ENCODE measurements around the gene DBI. TPM values are rescaled to one million over a fixed set of nuclear protein-coding genes. Genes with fewer than 3 reads are reported as not detected.
A peak's percentile ranks its signal among the peaks of the same experiment; 100 is the strongest.

Gene DBI
- total and polyA plus RNA-seq, 11 donors: 208 to 868 (median 287) TPM

DNA sequence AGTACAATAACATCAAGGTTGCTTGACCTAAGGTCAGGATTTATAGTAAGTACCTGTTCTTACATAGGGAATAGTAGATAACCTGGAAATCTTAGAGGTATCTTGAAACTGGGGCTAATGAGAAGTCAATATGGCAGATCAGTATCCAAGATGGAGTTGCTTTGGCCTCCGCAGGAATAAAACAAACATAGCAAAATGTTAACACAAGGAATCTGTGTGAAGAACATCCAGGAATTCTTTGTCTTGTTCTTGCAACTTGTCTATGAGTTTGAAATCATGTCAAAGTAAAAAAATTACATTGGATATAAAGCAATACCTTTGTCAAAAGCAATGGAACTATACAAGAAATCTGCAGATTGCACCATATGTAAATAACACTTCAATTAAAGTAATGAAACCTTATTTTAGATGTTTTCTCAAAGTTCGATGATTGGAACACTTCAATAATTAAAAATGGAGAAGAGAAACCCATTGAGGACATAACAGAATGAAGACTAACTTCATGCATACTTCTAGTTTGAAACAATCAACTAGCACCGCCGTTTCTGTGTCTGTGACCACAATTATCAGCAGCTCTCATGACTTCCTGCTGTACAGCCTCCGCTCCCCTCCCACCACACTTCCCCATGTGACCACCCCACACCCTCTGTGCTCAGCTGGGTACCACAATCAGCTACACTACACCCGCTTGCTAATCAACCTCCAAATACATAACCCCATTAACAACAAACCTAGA is 27.8 kb upstream of the DBI start:
- Histone ChIP-seq H3K4me3 (no peak overlapping the region), H3K36me3 (peaks cover 0 to 32% (median 6%) of the 10 kb centered on the region in 9 donors), H3K27ac (peak overlapping the region in 2 of 12 donors; percentile 1 to 16), H3K27me3 (no peaks in the 10 kb centered on the region), H3K4me1 (peaks cover 0 to 14% (median 0%) of the 10 kb centered on the region in 12 donors), H3K9me3 (no peaks in the 10 kb centered on the region)
- TF ChIP-seq, protein P1, sequence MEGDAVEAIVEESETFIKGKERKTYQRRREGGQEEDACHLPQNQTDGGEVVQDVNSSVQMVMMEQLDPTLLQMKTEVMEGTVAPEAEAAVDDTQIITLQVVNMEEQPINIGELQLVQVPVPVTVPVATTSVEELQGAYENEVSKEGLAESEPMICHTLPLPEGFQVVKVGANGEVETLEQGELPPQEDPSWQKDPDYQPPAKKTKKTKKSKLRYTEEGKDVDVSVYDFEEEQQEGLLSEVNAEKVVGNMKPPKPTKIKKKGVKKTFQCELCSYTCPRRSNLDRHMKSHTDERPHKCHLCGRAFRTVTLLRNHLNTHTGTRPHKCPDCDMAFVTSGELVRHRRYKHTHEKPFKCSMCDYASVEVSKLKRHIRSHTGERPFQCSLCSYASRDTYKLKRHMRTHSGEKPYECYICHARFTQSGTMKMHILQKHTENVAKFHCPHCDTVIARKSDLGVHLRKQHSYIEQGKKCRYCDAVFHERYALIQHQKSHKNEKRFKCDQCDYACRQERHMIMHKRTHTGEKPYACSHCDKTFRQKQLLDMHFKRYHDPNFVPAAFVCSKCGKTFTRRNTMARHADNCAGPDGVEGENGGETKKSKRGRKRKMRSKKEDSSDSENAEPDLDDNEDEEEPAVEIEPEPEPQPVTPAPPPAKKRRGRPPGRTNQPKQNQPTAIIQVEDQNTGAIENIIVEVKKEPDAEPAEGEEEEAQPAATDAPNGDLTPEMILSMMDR (IDR thresholded peaks at IDR 0.05): no peak
- no peak for TF ChIP-seq POLR2A (IDR thresholded peaks at IDR 0.05)
- intact Hi-C loops (cut with DNase I): no loop called here
- WGBS, 4 donors: 45 to 60% (median 51%) methylated on average over 6 of the region's 6 CpGs
- peak; percentile 53 to 84 (median 68) for ATAC-seq
- DNase-seq: peak in 2 of 5 donors; percentile 30 to 44

DNA sequence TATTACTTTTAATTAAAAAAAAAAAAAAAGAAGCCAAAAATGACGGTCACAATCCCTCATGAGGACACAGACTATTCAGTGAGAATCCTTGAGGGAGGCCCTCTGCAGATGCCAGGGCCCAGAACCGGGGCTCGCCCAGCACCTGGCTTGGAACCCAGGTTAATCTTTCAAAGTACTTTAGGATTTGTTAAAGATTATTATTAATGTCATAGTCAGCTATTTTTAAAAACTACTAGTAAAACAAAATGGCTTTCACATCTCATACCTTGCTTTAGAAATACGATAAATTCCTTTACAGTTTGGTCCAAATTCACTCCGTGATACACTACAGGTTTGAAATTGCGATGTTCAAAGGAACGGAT is 27.2 kb upstream of the DBI start:
- intact Hi-C loops (cut with DNase I): no loop called here
- H3K36me3 ChIP-seq: peaks cover 0 to 31% (median 6%) of the 10 kb centered on the region in 9 donors
- TF ChIP-seq, protein P1 (IDR thresholded peaks at IDR 0.05): no peak
- no peak for TF ChIP-seq POLR2A (IDR thresholded peaks at IDR 0.05)
- no peak overlapping the region for H3K4me3 ChIP-seq
- peaks cover 0 to 14% (median 0%) of the 10 kb centered on the region in 12 donors for H3K4me1 ChIP-seq
- no peaks in the 10 kb centered on the region for H3K27me3 ChIP-seq
- no peaks in the 10 kb centered on the region for H3K9me3 ChIP-seq
- no peak for DNase-seq
- ATAC-seq: no peak
- WGBS, 4 donors: 87 to 91% (median 89%) methylated on average over 7 of the region's 7 CpGs
- peak overlapping the region in 1 of 12 donors; percentile 16 for H3K27ac ChIP-seq

GRCh38 chr2:119341684-119342083 is 25.1 kb upstream of the DBI start:
- TF ChIP-seq, protein P1 (IDR thresholded peaks at IDR 0.05): no peak
- TF ChIP-seq POLR2A (IDR thresholded peaks at IDR 0.05): no peak
- ATAC-seq (no peak), DNase-seq (no peak)
- Histone ChIP-seq H3K27me3 (no peaks in the 10 kb centered on the region), H3K4me1 (peaks cover 0 to 14% (median 0%) of the 10 kb centered on the region in 12 donors), H3K27ac (no peak overlapping the region), H3K4me3 (no peak overlapping the region), H3K9me3 (no peaks in the 10 kb centered on the region), H3K36me3 (peaks cover 0 to 21% (median 3%) of the 10 kb centered on the region in 9 donors)
- intact Hi-C loops (cut with DNase I): no loop called here
- 82 to 91% (median 84%) methylated on average over 2 of the region's 2 CpGs for WGBS, 4 donors

DNA sequence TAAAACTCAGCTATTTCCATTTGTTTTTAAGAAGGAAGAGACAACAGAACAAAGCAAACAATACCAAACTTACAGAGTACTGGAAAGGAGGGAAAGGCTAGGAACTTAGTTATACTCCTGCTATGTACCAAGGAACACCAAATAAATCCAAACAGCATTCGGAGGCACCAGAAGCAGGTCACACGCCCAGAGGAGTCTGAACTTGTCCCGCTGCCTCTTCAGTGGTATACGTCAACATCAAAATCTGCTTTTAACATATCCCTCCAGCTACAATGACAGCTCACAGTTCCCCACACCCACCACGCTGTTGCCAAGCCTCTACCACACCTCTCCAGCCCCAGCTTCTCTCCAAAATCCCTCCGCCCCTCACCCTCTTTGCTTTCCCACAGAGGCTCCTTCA is 17.5 kb upstream of the DBI start:
- 55 to 74% (median 66%) methylated on average over 6 of the region's 6 CpGs for WGBS, 4 donors
- H3K36me3 ChIP-seq: no peaks in the 10 kb centered on the region
- intact Hi-C loops (cut with DNase I): no loop called here

More for the DNA sequence above, 17.5 kb upstream of the DBI start:
- Histone ChIP-seq H3K4me1 (peaks cover 0 to 35% (median 9%) of the 10 kb centered on the region in 12 donors), H3K27ac (peak overlapping the region in 11 of 12 donors; percentile 21 to 77 (median 51)), H3K27me3 (no peaks in the 10 kb centered on the region), H3K9me3 (peaks cover 0 to 6% (median 0%) of the 10 kb centered on the region in 12 donors), H3K4me3 (no peak overlapping the region)
- ATAC-seq (peak; percentile 10 to 63 (median 50)), DNase-seq (no peak)
- TF ChIP-seq POLR2A (IDR thresholded peaks at IDR 0.05): no peak
- TF ChIP-seq, protein P1 (IDR thresholded peaks at IDR 0.05): no peak

Data from heart left ventricle (tissue), 16 donors.